ENCODE data around the gene TULP1. TPM values are rescaled to one million over a fixed set of nuclear protein-coding genes. Genes with fewer than 3 reads are reported as not detected.

The TULP1 gene
- total RNA-seq, 1 experiment from 2014 or later = not detected

- no CpG with 5 or more reads among the region's 9 CpGs for WGBS (ENCODE audit: extremely low coverage, insufficient read length, low lambda C conversion rate)
Observed at GRCh38 chr6:35495258-35496035, 17.2 kb downstream of the TULP1 start.

More at GRCh38 chr6:35495258-35496035, 17.2 kb downstream of the TULP1 start:
- Histone ChIP-seq H3K79me2 (ENCODE audit: insufficient read depth, low read length) (peaks cover 2% of the 10 kb centered on the region; the same call in 1 of the 2 replicates), H3K18ac (ENCODE audit: insufficient read length, low read depth, low read length) (no peak overlapping the region), H4K5ac (ENCODE audit: insufficient read length, low read depth, low read length) (no peak overlapping the region), H3K4ac (ENCODE audit: low read depth, low read length) (no peak overlapping the region), H3K56ac (ENCODE audit: insufficient read length, low read depth, low read length) (no peak overlapping the region), H3T11ph (ENCODE audit: low read length) (no peak overlapping the region), H3K4me1 (ENCODE audit: insufficient read depth, low read length) (peaks cover 15% of the 10 kb centered on the region; the same call in 1 of the 2 replicates), H2AK5ac (ENCODE audit: insufficient read length, low read length) (no peak overlapping the region), H2BK120ac (ENCODE audit: low read depth, low read length, poor library complexity, severe bottlenecking) (no peak overlapping the region), H3K27me3 (ENCODE audit: insufficient read depth, low read length) (no peaks in the 10 kb centered on the region; the same call in 1 of the 2 replicates), H4K91ac (ENCODE audit: insufficient read length, low read depth, low read length) (no peak overlapping the region), H3K9ac (ENCODE audit: extremely low read depth, insufficient read length, low read length) (no peak overlapping the region), H3K27ac (ENCODE audit: insufficient read length, low read depth, low read length) (no peak overlapping the region), H4K8ac (replicated peaks; ENCODE audit: insufficient read length, low read depth, low read length) (no peak overlapping the region), H2BK20ac (ENCODE audit: low read depth, low read length, poor library complexity, severe bottlenecking) (no peak overlapping the region), H3K9me3 (ENCODE audit: control insufficient read depth, low read depth, low read length) (no peaks in the 10 kb centered on the region), H3K23me2 (ENCODE audit: insufficient read length, low read depth, low read length, poor library complexity, severe bottlenecking) (peaks cover 17% of the 10 kb centered on the region), H2BK15ac (ENCODE audit: low read depth, low read length) (no peak overlapping the region), H2AFZ (ENCODE audit: low read length) (no peak overlapping the region), H4K20me1 (ENCODE audit: control insufficient read depth, insufficient read depth, insufficient read length) (peaks cover 3% of the 10 kb centered on the region), H3K4me2 (ENCODE audit: insufficient read depth, insufficient read length, low read length) (peak overlapping the region; percentile 49), H3K14ac (ENCODE audit: insufficient read depth, low read length) (no peak overlapping the region), H3K23ac (ENCODE audit: insufficient read length, low read depth, low read length) (no peak overlapping the region), H2BK12ac (ENCODE audit: insufficient read length, low read depth, low read length) (no peak overlapping the region), H3K79me1 (ENCODE audit: insufficient read depth, low read depth, low read length, poor library complexity, severe bottlenecking) (no peaks in the 10 kb centered on the region), H2BK5ac (ENCODE audit: insufficient read length, low read length) (no peak overlapping the region)
- TF ChIP-seq CTCF (conservative IDR thresholded peaks at IDR 0.05) = no peak
- Mint-ChIP-seq H3K9me3 (no peaks in the 10 kb centered on the region), H3K4me3 (peak overlapping the region; percentile 77 to 87), H3K27me3 (ENCODE audit: low read depth) (peaks cover 33% of the 10 kb centered on the region), H3K36me3 (ENCODE audit: insufficient read depth in 1 of 3, low read depth in 3 of 3) (peaks cover 0 to 4% (median 0%) of the 10 kb centered on the region in 3 experiments; a peak in 2 of 7 replicates), H3K27ac (no peak overlapping the region; a peak in 1 of 7 replicates), H3K4me1 (peaks cover 59 to 64% of the 10 kb centered on the region in 2 experiments)
- no peak for DNase-seq
